SK-N-MC (cell line): ENCODE results near the gene SLC9A7.
"Not testable (repeated sequence)": the region's sequence is repeated elsewhere in the genome, so short reads cannot be mapped to it uniquely, and the experiment has no call there.

Experiments
- DNase-seq: peaks from one replicate; pipeline ENCODE4 v3.0.0-alpha.2; 2011; ENCODE audit warnings: low read depth, low spot score
- H3K27ac ChIP-seq: fragments of 200-600 bp; sonication (generic); 2 replicates; pipeline ENCODE4 v1.5.1; 2016; ENCODE audit warnings: mixed run types
- H3K36me3 ChIP-seq: fragments of 200-600 bp; sonication (generic); 2 replicates; pipeline ENCODE4 v1.6.1; 2017; ENCODE audit warnings: antibody characterized with exemption, low read length, mixed read lengths; ENCODE audit not compliant: insufficient read depth
- H3K4me3 ChIP-seq: fragments of 200-600 bp; sonication (generic); 2 replicates; pipeline ENCODE4 v1.5.1; 2016
- H3K9ac ChIP-seq: fragments of 200-600 bp; sonication (generic); 2 replicates; pipeline ENCODE4 v1.8.0; 2017; ENCODE audit warnings: mixed run types, mixed read lengths; ENCODE audit not compliant: insufficient read length
- H3K9me3 ChIP-seq: fragments of 200-600 bp; sonication (generic); 2 replicates; pipeline ENCODE4 v1.6.1; 2017; ENCODE audit warnings: low read depth, mild to moderate bottlenecking, antibody characterized with exemption, low read length, moderate library complexity, mixed read lengths
- EZH2 ChIP-seq: fragments of 200-600 bp; sonication (generic); IDR thresholded peaks from one replicate; pipeline ENCODE4 v1.6.1; 2017; ENCODE audit warnings: antibody characterized with exemption
- FOXP2 ChIP-seq: optimal IDR thresholded peaks from 2 replicates; pipeline ENCODE3; 2011; ENCODE audit warnings: mild to moderate bottlenecking, moderate library complexity; ENCODE audit not compliant: insufficient read depth; ENCODE audit errors: extremely low read length, control extremely low read depth
- POLR2AphosphoS5 ChIP-seq: IDR thresholded peaks from 2 replicates; pipeline ENCODE4 v1.6.1; 2012; ENCODE audit warnings: mild to moderate bottlenecking, low read depth, low read length, borderline replicate concordance

The SLC9A7 gene

DNA sequence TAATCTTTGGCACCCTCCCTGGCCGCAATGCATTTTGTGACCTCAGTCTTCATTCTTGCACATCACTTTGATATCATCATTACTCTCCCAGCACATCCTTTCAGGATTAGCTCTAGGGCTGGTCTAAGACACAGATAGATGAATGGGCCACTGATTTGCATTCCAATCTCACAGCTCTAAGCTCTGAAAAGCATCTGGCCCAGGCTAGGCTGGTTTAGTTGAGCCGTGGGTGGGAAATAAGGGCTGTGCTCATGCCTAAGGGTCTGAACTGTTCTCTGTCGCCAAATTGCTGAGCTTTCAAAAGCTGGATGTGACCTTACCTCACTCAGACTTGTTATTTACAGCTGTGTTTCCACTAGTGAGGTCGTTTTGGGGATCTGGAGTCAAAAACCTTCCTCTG, 30.0 kb upstream of the SLC9A7 start:
- Histone ChIP-seq H3K27ac (no peak overlapping the region), H3K9ac (no peak overlapping the region), H3K4me3 (no peak overlapping the region), H3K9me3 (no peaks in the 10 kb centered on the region), H3K36me3 (no peaks in the 10 kb centered on the region)
- TF ChIP-seq POLR2AphosphoS5 (no peak), EZH2 (no peak), FOXP2 (no peak)
- no peak for DNase-seq

DNA sequence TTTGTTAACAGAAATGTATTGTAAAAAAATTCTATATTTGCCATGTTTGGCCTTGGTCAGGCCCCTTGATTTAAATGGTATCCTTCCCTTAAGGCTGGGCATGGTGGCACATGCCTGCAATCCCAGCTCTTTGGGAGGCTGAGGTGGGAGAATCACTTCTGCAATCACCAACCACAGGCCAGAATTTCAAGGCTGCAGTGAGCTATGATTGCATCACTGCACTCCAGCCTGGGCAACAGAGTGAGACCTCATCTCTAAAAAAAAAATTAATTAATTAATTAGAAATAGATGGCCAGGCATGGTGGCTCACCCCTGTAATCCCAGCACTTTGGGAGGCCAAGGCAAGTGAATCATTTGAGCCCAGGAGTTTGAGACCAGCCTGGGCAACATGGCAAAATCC, 25.5 kb upstream of the SLC9A7 start:
- not testable (repeated sequence) for H3K9me3 ChIP-seq, H3K36me3 ChIP-seq, H3K27ac ChIP-seq, H3K9ac ChIP-seq, DNase-seq, H3K4me3 ChIP-seq

DNA sequence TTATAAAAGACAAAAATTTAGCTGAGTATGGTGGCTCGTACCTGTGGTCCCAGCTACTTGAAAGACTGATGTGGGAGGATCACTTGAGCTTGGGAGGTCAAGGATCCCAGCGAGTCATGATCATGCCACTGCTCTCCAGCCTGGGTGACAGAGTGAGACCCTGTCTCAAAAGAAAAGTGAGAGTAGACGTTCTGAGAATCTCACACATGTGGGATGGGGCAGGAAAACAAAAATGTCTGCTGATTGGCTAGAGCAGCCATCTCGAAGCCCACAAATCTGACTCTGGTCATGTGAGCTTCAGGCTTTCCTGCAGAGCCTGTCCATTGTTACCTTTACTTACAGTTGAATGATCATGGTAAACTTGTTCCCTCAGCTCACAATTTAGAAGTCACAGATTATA, 23.1 kb upstream of the SLC9A7 start:
- no peak overlapping the region for H3K4me3 ChIP-seq
- no peaks in the 10 kb centered on the region for H3K36me3 ChIP-seq
- TF ChIP-seq FOXP2 (no peak), POLR2AphosphoS5 (no peak), EZH2 (no peak)
- no peaks in the 10 kb centered on the region for H3K9me3 ChIP-seq
- DNase-seq: no peak
- H3K27ac ChIP-seq: no peak overlapping the region
- H3K9ac ChIP-seq: no peak overlapping the region

DNA sequence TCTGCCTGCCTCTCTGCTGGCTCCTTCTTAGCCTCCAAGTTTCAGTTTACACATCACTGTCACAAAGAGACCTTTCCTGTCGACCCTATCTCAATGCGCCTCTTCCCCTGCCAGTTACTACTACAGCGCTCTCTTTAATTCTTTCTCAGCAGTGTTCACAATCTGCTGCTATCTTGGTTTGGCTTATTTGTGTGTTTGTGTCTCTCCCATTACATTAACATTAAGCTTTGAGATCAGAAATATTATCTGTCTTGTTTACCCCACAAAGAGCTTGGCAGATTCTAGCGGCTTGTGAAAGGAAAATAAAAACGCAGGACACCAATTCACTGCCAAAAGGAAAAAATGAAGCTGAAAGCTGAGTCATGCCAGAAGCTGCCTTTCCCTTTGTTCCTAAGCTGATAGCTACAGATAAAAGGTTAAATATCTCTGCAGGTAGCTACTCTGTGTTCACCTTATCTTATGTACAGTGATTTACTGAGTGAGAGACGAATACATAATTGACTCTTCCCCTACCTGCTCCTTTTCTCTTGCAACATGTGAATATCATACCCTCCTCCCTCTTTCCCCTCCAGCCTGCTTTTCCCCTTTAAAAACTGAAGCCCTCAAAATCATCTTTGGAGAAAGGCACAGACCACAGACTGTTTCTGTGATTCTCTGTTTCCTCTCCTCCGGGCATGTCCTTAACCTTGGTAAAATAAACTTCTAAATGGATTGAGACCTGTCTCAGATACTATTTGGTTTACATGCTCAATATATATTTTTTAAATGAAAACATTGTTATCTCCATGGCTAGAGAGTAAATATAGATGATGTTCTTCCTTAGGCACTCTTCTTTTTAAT, 19.3 kb upstream of the SLC9A7 start:
- H3K4me3 ChIP-seq: no peak overlapping the region
- no peak for TF ChIP-seq FOXP2
- TF ChIP-seq EZH2: no peak
- no peak for TF ChIP-seq POLR2AphosphoS5
- no peaks in the 10 kb centered on the region for H3K36me3 ChIP-seq
- H3K9me3 ChIP-seq: no peaks in the 10 kb centered on the region
- DNase-seq: no peak
- H3K9ac ChIP-seq: no peak overlapping the region
- 0 out of 2 replicates have a peak overlapping the region, but pooled peaks have one; percentile 42 for H3K27ac ChIP-seq

DNA sequence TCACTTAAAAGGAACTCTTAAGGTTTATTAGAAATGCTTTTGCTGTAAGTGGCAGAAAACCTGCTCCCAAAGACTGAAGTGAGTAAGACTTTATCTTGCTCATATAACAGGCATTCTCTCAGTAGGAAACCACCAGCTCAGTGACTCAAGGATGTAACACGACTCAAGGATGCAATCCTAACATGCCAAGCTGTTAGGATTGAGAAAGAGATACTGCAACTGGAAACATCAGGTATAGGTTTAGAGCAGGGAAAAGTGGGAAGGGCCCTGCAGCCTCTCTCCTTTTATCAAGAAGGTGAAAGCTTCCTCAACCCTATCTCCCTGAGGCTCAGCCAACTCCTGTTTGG, 11.9 kb upstream of the SLC9A7 start:
- no peak for TF ChIP-seq EZH2
- no peak for TF ChIP-seq POLR2AphosphoS5
- no peak for TF ChIP-seq FOXP2
- no peak overlapping the region for H3K4me3 ChIP-seq
- DNase-seq: no peak

DNA sequence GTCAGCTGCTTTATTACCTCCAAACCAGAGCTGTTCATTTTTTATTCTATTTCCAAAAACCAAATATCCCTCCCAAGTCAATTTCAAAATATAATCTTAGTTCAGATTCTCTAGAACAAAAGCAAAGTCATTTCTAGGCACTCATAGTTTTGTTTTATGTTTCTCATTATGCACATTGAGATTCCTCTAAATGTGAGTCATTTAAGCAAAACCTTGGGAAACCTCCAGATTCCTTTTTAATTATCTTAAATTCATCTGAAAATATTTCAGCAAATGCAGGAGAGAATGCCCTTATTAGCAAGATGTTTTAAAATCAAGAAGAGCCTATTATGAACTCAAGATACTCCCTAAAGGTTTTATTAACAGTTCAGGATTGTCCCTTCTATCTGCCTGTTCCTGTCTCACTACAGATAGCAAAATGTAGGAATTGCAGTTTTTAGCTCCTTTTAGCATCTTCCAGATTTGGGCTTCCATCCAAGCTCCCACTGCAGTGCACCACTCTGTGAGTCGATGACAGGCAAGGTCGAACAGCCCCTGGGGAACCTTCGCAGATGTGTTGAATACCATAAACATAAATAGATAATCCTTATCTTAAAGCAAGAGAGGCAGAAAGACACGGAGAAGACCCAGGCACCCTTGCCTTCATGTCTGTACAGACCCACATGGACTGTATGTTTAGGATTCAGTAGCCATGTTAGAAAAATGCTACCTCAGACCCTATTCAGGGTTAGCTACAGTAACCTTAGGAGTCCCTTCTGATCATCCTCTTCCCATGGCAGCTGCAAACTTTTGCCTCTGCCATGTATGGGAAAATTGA, 11.3 kb upstream of the SLC9A7 start:
- Histone ChIP-seq H3K9me3 (no peaks in the 10 kb centered on the region), H3K4me3 (peak overlapping the region; percentile 5; the same call in 1 of the 2 replicates), H3K9ac (no peak overlapping the region), H3K36me3 (no peaks in the 10 kb centered on the region), H3K27ac (no peak overlapping the region)
- TF ChIP-seq FOXP2: no peak
- no peak for TF ChIP-seq POLR2AphosphoS5
- TF ChIP-seq EZH2: no peak
- no peak for DNase-seq

More for the DNA sequence above, 11.9 kb upstream of the SLC9A7 start:
- H3K9me3 ChIP-seq: no peaks in the 10 kb centered on the region
- H3K27ac ChIP-seq: no peak overlapping the region
- no peak overlapping the region for H3K9ac ChIP-seq
- H3K36me3 ChIP-seq: no peaks in the 10 kb centered on the region

DNA sequence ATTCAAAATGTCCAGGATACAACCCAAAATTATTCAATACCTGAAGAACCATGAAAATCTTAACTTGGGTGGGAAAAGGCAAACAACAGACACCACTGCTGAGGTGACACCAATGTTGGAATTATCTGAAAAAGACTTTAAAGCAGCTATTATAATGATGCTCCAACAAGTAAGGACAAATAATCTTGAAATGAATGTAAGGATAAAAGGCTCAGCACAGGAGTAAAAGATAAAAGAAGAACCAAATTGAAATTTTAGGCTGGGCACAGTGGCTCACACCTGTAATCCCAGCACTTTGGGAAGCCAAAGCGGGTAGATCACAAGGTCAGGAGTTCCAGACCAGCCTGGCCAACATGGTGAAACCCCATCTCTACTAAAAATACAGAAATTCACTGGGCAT, 4.0 kb upstream of the SLC9A7 start:
- H3K27ac ChIP-seq: no peak overlapping the region
- no peaks in the 10 kb centered on the region for H3K9me3 ChIP-seq
- no peak overlapping the region for H3K9ac ChIP-seq
- no peak overlapping the region for H3K4me3 ChIP-seq
- TF ChIP-seq FOXP2: no peak
- no peak for TF ChIP-seq POLR2AphosphoS5
- no peak for TF ChIP-seq EZH2
- DNase-seq: no peak
- no peaks in the 10 kb centered on the region for H3K36me3 ChIP-seq

DNA sequence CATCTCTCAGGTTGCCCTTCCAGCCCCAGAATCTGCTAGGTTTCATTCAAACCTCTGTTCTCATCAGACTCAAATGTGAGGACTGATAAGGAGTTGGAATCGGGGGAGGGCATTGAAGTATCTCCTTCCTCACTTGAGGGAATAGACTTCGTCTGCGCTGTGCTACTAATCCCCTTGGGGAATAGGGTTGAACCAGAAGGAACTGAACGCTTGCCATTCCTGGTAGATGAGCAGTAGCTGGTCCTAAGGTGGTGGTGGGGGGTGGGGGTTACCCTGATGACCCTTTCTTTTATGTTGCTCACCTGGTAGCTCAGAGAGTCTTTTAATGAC, 692 bp upstream of the SLC9A7 start:
- Histone ChIP-seq H3K36me3 (no peaks in the 10 kb centered on the region), H3K27ac (no peak overlapping the region), H3K9me3 (no peaks in the 10 kb centered on the region), H3K9ac (no peak overlapping the region), H3K4me3 (peak overlapping the region; percentile 79)
- no peak for DNase-seq
- no peak for TF ChIP-seq EZH2
- TF ChIP-seq POLR2AphosphoS5: no peak
- no peak for TF ChIP-seq FOXP2
